Gastroesophageal sphincter (tissue), 3 donors: ENCODE data around the gene PLCH1.

Experiments
- CTCF ChIP-seq, 4 experiments: fragments of 200-600 bp in 2 of 4; fragments of 450-650 bp in 2 of 4; sonication (generic) in 1 of 4; IDR thresholded peaks; one replicate each; pipeline ENCODE4 v1.5.1; 2017 to 2019; ENCODE audit warnings: antibody characterized with exemption in 4 of 4, mild to moderate bottlenecking in 2 of 4, moderate library complexity in 2 of 4
- EP300 ChIP-seq: sonication (generic); formaldehyde crosslinking; IDR thresholded peaks from one replicate; pipeline ENCODE4 v1.6.1; 2017; ENCODE audit warnings: antibody characterized with exemption, mild to moderate bottlenecking
- POLR2AphosphoS5 ChIP-seq: sonication (generic); formaldehyde crosslinking; IDR thresholded peaks from one replicate; pipeline ENCODE4 v1.6.1; 2017; ENCODE audit warnings: antibody characterized with exemption

- TF ChIP-seq CTCF (IDR thresholded peaks at IDR 0.05) (no peak), POLR2AphosphoS5 (no peak), EP300 (no peak)
Measured at GRCh38 chr3:155388417-155388816, 356.5 kb downstream of the PLCH1 start.
